AG09319 (cell line): ENCODE measurements around the gene CNTNAP2.

Experiments
- DNase-seq: peaks from one replicate; pipeline ENCODE4 v3.0.0-alpha.2; 2010; ENCODE audit warnings: low read depth; ENCODE audit errors: extremely low read depth
- CTCF ChIP-seq: IDR thresholded peaks from 2 replicates; pipeline ENCODE4 v1.5.1; 2011; ENCODE audit warnings: low read depth, mild to moderate bottlenecking, inconsistent platforms, low read length, moderate library complexity

The CNTNAP2 gene

DNA sequence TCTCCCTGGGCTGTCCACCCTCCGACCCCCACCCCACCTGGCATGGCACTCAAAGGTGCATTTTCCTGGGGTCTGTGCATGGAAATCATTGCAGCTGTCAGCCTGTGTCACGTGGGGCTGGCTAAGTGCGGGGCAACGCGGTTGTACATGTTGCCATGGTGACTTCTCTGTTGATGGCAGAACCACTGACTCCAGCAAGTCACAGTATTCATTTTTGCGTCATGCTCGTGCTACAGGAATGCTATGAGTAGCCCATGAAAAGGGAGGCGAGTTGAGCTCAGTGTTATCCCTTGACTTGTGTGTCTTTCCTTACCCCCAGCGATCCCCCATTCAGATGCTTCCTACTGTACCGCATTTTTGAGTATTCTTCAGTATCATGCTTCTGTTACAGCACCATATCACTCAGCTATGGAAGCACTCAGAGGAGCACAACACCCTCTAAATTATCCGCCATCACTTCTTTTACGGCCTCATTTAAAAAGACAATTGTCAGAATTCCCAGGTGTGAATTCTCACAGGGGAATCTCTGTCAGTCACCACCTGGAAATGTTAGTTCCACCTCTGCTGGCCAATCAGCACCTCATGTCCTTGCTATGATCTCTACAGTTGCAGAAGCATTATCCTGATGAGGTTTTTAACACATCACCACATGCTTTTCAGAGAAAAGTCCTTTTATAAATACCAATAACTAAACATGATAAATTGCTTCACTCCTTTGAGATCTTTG lies 2279.6 kb downstream of the CNTNAP2 start:
- DNase-seq: no peak
- no peak for TF ChIP-seq CTCF

GRCh38 chr7:148397056-148397455 lies 2280.5 kb downstream of the CNTNAP2 start:
- TF ChIP-seq CTCF: no peak
- DNase-seq: no peak

- DNase-seq: no peak
- TF ChIP-seq CTCF: no peak
Measured at GRCh38 chr7:148397551-148397950, 2280.9 kb downstream of the CNTNAP2 start.

GRCh38 chr7:148397985-148398384 lies 2281.4 kb downstream of the CNTNAP2 start:
- TF ChIP-seq CTCF: no peak
- DNase-seq: no peak

DNA sequence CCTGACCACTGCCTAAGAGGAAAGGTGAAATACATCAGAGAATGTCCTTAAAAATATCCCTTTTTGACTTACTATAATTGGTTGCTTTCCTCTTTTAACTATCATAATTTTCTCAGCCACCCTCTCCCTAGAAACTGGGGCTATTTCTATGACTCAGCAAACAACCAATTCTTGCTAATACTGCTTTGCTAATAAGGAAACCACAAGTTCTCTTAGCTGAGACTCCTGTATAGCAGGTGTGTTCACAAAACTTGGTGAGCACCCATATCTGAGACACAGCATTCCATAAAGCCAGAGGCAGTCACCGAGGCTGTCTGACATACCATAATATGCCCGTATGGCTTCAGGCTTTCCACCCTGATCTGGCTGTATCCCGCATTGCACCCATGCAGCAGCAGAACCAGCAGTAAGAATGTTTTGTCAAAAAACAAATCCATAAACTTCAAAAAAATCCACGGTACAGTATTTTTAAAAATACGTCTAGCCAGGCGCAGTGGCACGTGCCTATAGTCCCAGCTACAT lies 2282.3 kb downstream of the CNTNAP2 start:
- TF ChIP-seq CTCF: no peak
- no peak for DNase-seq

DNA sequence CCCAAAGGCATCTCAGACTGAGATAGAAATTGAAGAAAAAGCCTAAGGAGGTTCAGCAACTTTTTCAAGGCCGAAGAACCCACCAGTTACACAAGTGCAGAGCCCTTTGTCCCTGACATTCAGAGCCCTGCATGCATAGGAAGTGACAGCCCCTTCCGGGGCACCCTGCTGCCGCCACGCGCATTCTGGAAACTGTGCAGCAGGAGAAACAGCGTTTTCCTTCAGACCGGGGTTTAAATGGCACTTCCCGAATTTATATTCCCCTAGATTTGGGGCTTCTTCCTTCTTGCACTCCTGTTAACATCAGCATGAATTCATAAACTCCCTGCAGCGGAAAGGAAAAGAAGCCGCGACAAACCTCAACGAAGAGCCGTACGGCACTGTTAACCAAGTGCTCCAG lies 2283.5 kb downstream of the CNTNAP2 start:
- no peak for DNase-seq
- TF ChIP-seq CTCF: no peak

- TF ChIP-seq CTCF: no peak
Measured at GRCh38 chr7:148402159-148402558, 2285.6 kb downstream of the CNTNAP2 start.

More at GRCh38 chr7:148402159-148402558, 2285.6 kb downstream of the CNTNAP2 start:
- no peak for DNase-seq
